H1 (cell line): Measurements from ENCODE around the gene POU2F2. TPM values are rescaled to one million over a fixed set of nuclear protein-coding genes. Genes with fewer than 3 reads are reported as not detected.
A peak's percentile ranks its signal among the peaks of the same experiment; 100 is the strongest.

Experiments used
- HDAC2 ChIP-seq, 2 experiments: fragments of 300-600 bp in 1 of 2; sonication (generic) in 1 of 2; IDR thresholded peaks; 2 replicates each; pipeline ENCODE4 v1.6.1; 2011 to 2012; ENCODE audit warnings: low read depth in 2 of 2, low read length in 2 of 2, mild to moderate bottlenecking in 2 of 2, moderate library complexity in 2 of 2, borderline replicate concordance in 1 of 2, inconsistent platforms in 1 of 2
- MAX ChIP-seq: IDR thresholded peaks from 2 replicates; pipeline ENCODE4 v1.6.1; 2012; ENCODE audit warnings: inconsistent platforms
- SIN3A ChIP-seq, 2 experiments: IDR thresholded peaks in 1 of 2; conservative IDR thresholded peaks in 1 of 2; 2 replicates each; pipeline ENCODE4 v1.6.1; 2011 to 2012; ENCODE audit warnings: low read length in 2 of 2, improper control_type of control experiment in 1 of 2, low read depth in 1 of 2, mild to moderate bottlenecking in 1 of 2
- YY1 ChIP-seq: IDR thresholded peaks from 2 replicates; pipeline ENCODE4 v1.6.1; 2011; ENCODE audit warnings: low read depth, mild to moderate bottlenecking, low read length
- polyA plus RNA-seq, 7 experiments: library from polyadenylated mRNA; depleted of rRNA in 3 of 7; stranded (reverse) in 5 of 7; unstranded in 2 of 7; fragments of >200 nt in 5 of 7; fragments of 200-250 nt in 2 of 7; gene quantifications; 1 replicate in 5 of 7; 2 replicates in 1 of 7; 4 replicates in 1 of 7; pipeline versions ENCODE4 v1.2.1 to v1.2.3, GENCODE V29; 2011 to 2013; ENCODE audit warnings: missing spikeins in 2 of 7, mixed read lengths in 2 of 7
- total RNA-seq: library from RNA; stranded (reverse); fragmentation: NEBNext Ultra II Directional; extraction: Animal tissue kit (Norgen Biotek cat#: 25700); gene quantifications from 2 replicates; pipeline ENCODE4 v1.2.1, GENCODE V29; 2021

Gene POU2F2
- total and polyA plus RNA-seq, 2 of the 8 experiments (the other 6 are each of a cell fraction or from before 2014, with no cell fraction given): 5.0 to 6.1 TPM

GRCh38 chr19:42140125-42140754 is 8.0 kb upstream of the POU2F2 start (continued):
- TF ChIP-seq HDAC2 (IDR thresholded peaks at IDR 0.05; ENCODE audit: borderline replicate concordance in 1 of 2, low read depth in 2 of 2, low read length in 2 of 2) (peak; percentile 91 to 97; a peak in 3 of 4 replicates), SIN3A (conservative IDR thresholded peaks at IDR 0.05 in 1 of 2, IDR thresholded peaks at IDR 0.05 in 1 of 2; ENCODE audit: low read depth in 1 of 2, low read length in 2 of 2) (peak; percentile 99), YY1 (peak; percentile 53; the same call in 1 of the 2 replicates), MAX (peak; percentile 82)
